DMS 273 (cell line): Measurements from ENCODE around the gene THRSP.
A peak's percentile ranks its signal among the peaks of the same experiment; 100 is the strongest.
"Not testable (repeated sequence)": the region's sequence is repeated elsewhere in the genome, so short reads cannot be mapped to it uniquely, and the experiment has no call there.

Experiments
- DNase-seq: peaks from one replicate; lab custom pipeline; 2025; ENCODE audit not compliant: unreplicated experiment; lab: John Stamatoyannopoulos, UW

The THRSP gene

GRCh38 chr11:78063440-78064181 lies at the start of gene THRSP:
TSS of gene THRSP (plus strand) at chr11:78063861. CDS start at chr11:78063882, 21 bp downstream.
- DNase-seq = peak; percentile 52

- DNase-seq = not testable (repeated sequence)
Measured at GRCh38 chr11:78014937-78015520, 48.6 kb upstream of the THRSP start.

- DNase-seq = no peak
Measured at GRCh38 chr11:78015878-78016277, 47.8 kb upstream of the THRSP start.

GRCh38 chr11:78019808-78020207 lies 43.9 kb upstream of the THRSP start:
- no peak for DNase-seq

- no peak for DNase-seq
Measured at GRCh38 chr11:78020246-78020645, 43.4 kb upstream of the THRSP start.

- no peak for DNase-seq
Measured at GRCh38 chr11:78021611-78022010, 42.0 kb upstream of the THRSP start.

GRCh38 chr11:78022397-78023396 lies 41.0 kb upstream of the THRSP start, which contains the start of gene KCTD14:
TSS of gene KCTD14 (minus strand) at chr11:78023276. CDS start at chr11:78023249, 27 bp downstream.
- DNase-seq = no peak

- no peak for DNase-seq
Measured at GRCh38 chr11:78023426-78023825, 40.2 kb upstream of the THRSP start.

- DNase-seq = no peak
Measured at GRCh38 chr11:78025378-78025777, 38.3 kb upstream of the THRSP start.

- DNase-seq = no peak
Measured at GRCh38 chr11:78027759-78028158, 35.9 kb upstream of the THRSP start.

- not testable (repeated sequence) for DNase-seq
Measured at GRCh38 chr11:78028423-78028822, 35.2 kb upstream of the THRSP start.

GRCh38 chr11:78030429-78031325 lies 33.0 kb upstream of the THRSP start:
- DNase-seq = peak; percentile 97

GRCh38 chr11:78031629-78032028 lies 32.0 kb upstream of the THRSP start:
- DNase-seq = no peak

GRCh38 chr11:78032090-78032489 lies 31.6 kb upstream of the THRSP start:
- peak; percentile 51 for DNase-seq

GRCh38 chr11:78033040-78033439 lies 30.6 kb upstream of the THRSP start:
- DNase-seq = no peak

GRCh38 chr11:78034623-78035022 lies 29.0 kb upstream of the THRSP start:
- DNase-seq = no peak

- DNase-seq = no peak
Measured at GRCh38 chr11:78036313-78036712, 27.3 kb upstream of the THRSP start.

- peak; percentile 50 for DNase-seq
Measured at GRCh38 chr11:78037056-78037455, 26.6 kb upstream of the THRSP start.

- no peak for DNase-seq
Measured at GRCh38 chr11:78037825-78038620, 25.6 kb upstream of the THRSP start.
